Stimulated activated CD4-positive, alpha-beta T cell treated with anti-CD3 and anti-CD28 coated beads, TNF-alpha, amount 100 ng/mL, for 24 hours (primary cell): ENCODE results near the gene SDK2.

Experiments used
- DNase-seq, 3 experiments: peaks; one replicate each; pipeline ENCODE4 v3.0.0-alpha.2; 2020; ENCODE audit warnings: low read depth in 3 of 3

SDK2 gene

GRCh38 chr17:73536700-73537605 lies 107.3 kb downstream of the SDK2 start:
- no peak for DNase-seq

- no peak for DNase-seq
These were observed 108.5 kb downstream of the SDK2 start for GRCh38 chr17:73535746-73536145.

- no peak for DNase-seq
These were observed 109.9 kb downstream of the SDK2 start for GRCh38 chr17:73534209-73534909.

- no peak for DNase-seq
These were observed 110.5 kb downstream of the SDK2 start for GRCh38 chr17:73533781-73534180.

- DNase-seq: no peak
These were observed 111.1 kb downstream of the SDK2 start for GRCh38 chr17:73533127-73533526.

- DNase-seq: no peak
These were observed 111.8 kb downstream of the SDK2 start for GRCh38 chr17:73532421-73532901.

GRCh38 chr17:73531158-73531557 lies 113.1 kb downstream of the SDK2 start:
- DNase-seq: no peak

GRCh38 chr17:73528679-73529078 lies 115.6 kb downstream of the SDK2 start:
- DNase-seq: no peak

- DNase-seq: no peak
These were observed 117.3 kb downstream of the SDK2 start for GRCh38 chr17:73526952-73527351.

- DNase-seq: no peak
These were observed 119.1 kb downstream of the SDK2 start for GRCh38 chr17:73524941-73525679.

- DNase-seq: no peak
These were observed 121.5 kb downstream of the SDK2 start for GRCh38 chr17:73522696-73523095.

- DNase-seq: no peak
These were observed 122.1 kb downstream of the SDK2 start for GRCh38 chr17:73522107-73522506.

GRCh38 chr17:73521376-73521775 lies 122.9 kb downstream of the SDK2 start:
- DNase-seq: no peak

- no peak for DNase-seq
These were observed 123.9 kb downstream of the SDK2 start for GRCh38 chr17:73520369-73520761.

GRCh38 chr17:73519714-73520368 lies 124.4 kb downstream of the SDK2 start:
- DNase-seq: no peak

- no peak for DNase-seq
These were observed 125.2 kb downstream of the SDK2 start for GRCh38 chr17:73519011-73519410.

- no peak for DNase-seq
These were observed 127.8 kb downstream of the SDK2 start for GRCh38 chr17:73516431-73516830.

- no peak for DNase-seq
These were observed 129.9 kb downstream of the SDK2 start for GRCh38 chr17:73514146-73514863.

GRCh38 chr17:73513426-73513825 lies 130.8 kb downstream of the SDK2 start:
- DNase-seq: no peak

- DNase-seq: no peak
These were observed 132.5 kb downstream of the SDK2 start for GRCh38 chr17:73511719-73512115.
